ENCODE results near the gene ERN1. TPM values are rescaled to one million over a fixed set of nuclear protein-coding genes. Genes with fewer than 3 reads are reported as not detected.

ERN1 gene
- total RNA-seq, 1 experiment from 2014 or later: 79.5 TPM

DNA sequence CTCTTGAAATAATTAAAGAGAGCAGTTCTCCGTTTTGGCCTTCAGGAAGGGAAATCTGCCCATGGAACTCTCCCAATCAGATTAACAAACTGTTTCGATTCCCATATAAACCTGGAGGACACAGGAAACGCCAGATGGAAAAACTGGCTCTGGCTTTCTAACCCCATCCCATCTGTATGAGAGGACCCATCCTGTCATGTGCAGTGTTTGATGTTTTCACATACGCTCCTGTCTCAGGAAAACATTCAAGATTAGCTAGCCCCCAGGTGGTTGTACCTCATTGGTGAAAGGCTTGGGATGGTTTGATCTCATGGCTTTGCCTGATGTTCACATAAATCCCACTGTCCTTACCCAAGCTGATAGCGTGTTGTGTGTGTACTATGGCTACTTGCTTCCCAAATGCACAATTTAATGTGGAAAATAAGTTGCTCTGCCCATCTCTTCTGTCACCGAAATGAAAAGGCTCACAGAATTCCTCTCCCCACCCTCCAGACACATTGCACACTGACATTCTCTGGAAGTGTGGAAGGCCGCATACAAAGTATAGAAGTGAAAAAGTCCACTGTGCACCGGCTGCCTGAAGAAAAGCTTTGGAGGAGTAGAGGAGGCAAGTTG, 18.2 kb upstream of the ERN1 start:
- intact Hi-C loops (cut with micrococcal nuclease): no loop called here
- TF ChIP-seq, protein P1, sequence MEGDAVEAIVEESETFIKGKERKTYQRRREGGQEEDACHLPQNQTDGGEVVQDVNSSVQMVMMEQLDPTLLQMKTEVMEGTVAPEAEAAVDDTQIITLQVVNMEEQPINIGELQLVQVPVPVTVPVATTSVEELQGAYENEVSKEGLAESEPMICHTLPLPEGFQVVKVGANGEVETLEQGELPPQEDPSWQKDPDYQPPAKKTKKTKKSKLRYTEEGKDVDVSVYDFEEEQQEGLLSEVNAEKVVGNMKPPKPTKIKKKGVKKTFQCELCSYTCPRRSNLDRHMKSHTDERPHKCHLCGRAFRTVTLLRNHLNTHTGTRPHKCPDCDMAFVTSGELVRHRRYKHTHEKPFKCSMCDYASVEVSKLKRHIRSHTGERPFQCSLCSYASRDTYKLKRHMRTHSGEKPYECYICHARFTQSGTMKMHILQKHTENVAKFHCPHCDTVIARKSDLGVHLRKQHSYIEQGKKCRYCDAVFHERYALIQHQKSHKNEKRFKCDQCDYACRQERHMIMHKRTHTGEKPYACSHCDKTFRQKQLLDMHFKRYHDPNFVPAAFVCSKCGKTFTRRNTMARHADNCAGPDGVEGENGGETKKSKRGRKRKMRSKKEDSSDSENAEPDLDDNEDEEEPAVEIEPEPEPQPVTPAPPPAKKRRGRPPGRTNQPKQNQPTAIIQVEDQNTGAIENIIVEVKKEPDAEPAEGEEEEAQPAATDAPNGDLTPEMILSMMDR (IDR thresholded peaks at IDR 0.05; ENCODE audit: unreplicated experiment): no peak
- POLR2A ChIA-PET: interaction anchor here (0.7 to 7.1 kb wide), 28 partner anchors 14 to 358 kb away, joined by 3 to 94 read pairs (median 8); partner anchors contain the start of genes CEP95, DDX5, ERN1 and TEX2
- CTCF ChIA-PET: interaction anchor here (0.5 to 4.1 kb wide), 11 partner anchors 17 to 608 kb away, joined by 3 to 53 read pairs (median 5); partner anchors contain the start of gene CSHL1
- peak; percentile 55 for DNase-seq (ENCODE audit: unreplicated experiment)
- TSS peak; percentile 41 for BruUV-seq (replicated peaks)
- Mint-ChIP-seq H3K27ac (ENCODE audit: low read depth, unreplicated experiment) (no peak overlapping the region), H3K4me3 (ENCODE audit: unreplicated experiment) (peak overlapping the region; percentile 36), H3K27me3 (ENCODE audit: insufficient read depth, unreplicated experiment) (no peaks in the 10 kb centered on the region), H3K36me3 (ENCODE audit: insufficient read depth, unreplicated experiment) (peaks cover 11% of the 10 kb centered on the region), H3K4me1 (ENCODE audit: insufficient read depth, unreplicated experiment) (peaks cover 23% of the 10 kb centered on the region), H3K9me3 (ENCODE audit: unreplicated experiment) (no peaks in the 10 kb centered on the region)

DNA sequence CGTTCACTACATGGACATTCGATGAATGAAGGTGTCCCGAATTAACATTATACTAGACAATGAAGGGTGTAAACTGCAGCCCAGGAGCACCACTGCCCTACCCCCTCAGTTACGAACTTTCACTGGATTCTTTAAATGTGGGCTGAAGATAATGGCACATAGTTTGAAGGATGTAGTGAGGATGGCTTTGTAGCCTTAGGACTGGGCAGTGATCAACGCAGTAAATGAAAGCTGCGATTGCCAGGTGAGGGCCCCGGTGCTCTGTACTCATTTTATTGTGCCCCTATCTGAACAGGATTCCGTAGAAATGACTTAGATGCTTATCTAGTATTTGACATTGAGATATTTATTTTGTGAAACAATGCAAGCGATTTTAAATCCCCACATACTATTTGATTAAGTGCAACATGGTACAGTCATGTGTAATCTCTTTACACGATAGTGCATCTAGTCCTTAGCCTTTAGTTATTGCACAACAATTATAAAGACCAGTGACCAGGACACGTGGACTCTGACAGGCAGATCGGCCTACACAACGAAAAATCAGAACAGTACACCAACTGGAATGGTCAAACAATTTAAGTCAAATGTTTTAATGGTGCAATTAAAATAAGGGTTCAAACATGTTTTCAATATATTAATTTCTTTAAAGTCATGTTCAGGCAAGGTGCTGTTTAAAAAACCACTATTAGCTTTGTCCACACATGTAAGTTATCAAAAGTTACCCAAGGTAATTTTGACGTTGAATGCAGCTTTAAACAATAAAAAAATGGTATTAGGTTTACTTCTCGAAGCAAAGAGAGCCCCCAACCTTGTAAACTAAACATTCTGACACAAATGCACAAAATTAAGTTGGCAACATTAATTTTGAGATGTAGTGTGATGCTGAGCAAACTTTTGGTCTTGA, 17.4 kb upstream of the ERN1 start:
- no TSS peak for BruUV-seq (replicated peaks)
- CTCF ChIA-PET: interaction anchor here (0.6 to 4.1 kb wide), 6 partner anchors 20 to 236 kb away, joined by 3 to 53 read pairs (median 6); partner anchors contain the start of gene CSHL1
- no peaks in the 10 kb centered on the region for H3K27me3 Mint-ChIP-seq (ENCODE audit: insufficient read depth, unreplicated experiment)
- peak; percentile 55 for DNase-seq (ENCODE audit: unreplicated experiment)
- POLR2A ChIA-PET: interaction anchor here (0.5 to 7.1 kb wide), 37 partner anchors 10 to 510 kb away, joined by 3 to 94 read pairs (median 8); partner anchors contain the start of genes CEP95, DDX5, ERN1 and POLG2
- TF ChIP-seq, protein P1 (IDR thresholded peaks at IDR 0.05; ENCODE audit: unreplicated experiment): no peak
- intact Hi-C loops (cut with micrococcal nuclease): no loop called here
- H3K27ac Mint-ChIP-seq (ENCODE audit: low read depth, unreplicated experiment): no peak overlapping the region
- no peak overlapping the region for H3K4me3 Mint-ChIP-seq (ENCODE audit: unreplicated experiment)
- H3K36me3 Mint-ChIP-seq (ENCODE audit: insufficient read depth, unreplicated experiment): peaks cover 3% of the 10 kb centered on the region
- H3K9me3 Mint-ChIP-seq (ENCODE audit: unreplicated experiment): no peaks in the 10 kb centered on the region
- peaks cover 23% of the 10 kb centered on the region for H3K4me1 Mint-ChIP-seq (ENCODE audit: insufficient read depth, unreplicated experiment)

DNA sequence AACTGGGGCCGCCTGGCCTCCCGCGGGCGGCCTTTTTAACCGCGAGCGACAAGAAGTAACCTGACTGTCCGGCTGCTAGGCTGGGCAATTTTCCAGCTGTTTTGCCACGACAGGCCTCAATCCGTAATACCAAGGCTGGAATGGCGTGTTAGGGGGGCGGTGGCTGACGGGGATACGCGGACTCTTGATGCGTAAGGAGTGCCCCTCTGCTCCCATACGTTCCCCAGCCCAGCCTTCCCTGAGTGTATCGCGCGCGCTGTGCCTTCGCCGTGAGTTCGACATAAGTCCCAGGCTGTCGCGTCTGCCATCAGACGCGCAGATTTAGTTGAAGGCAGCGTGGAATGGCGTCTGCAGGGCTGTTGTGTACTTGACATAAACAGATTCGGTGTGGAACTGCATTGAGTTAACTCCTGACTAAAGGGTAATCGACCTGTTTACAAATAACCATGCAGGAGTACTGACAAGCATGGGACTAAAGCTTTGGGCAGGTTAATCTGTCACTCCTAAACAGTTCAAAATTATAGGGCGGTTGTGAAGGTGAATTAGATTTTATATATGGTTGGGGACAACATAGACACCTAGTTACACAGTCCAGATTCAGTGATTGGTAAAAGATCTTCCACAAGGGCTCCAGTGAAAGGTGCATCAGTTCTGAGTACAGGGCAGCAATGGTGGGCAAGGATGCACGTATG, 16.6 kb upstream of the ERN1 start:
- H3K9me3 Mint-ChIP-seq (ENCODE audit: unreplicated experiment): no peaks in the 10 kb centered on the region
- TF ChIP-seq, protein P1 (IDR thresholded peaks at IDR 0.05; ENCODE audit: unreplicated experiment): no peak
- no peak overlapping the region for H3K27ac Mint-ChIP-seq (ENCODE audit: low read depth, unreplicated experiment)
- TSS peak; percentile 65 for BruUV-seq (replicated peaks)
- no peaks in the 10 kb centered on the region for H3K27me3 Mint-ChIP-seq (ENCODE audit: insufficient read depth, unreplicated experiment)
- DNase-seq (ENCODE audit: unreplicated experiment): peak; percentile 61
- ChIA-PET POLR2A (interaction anchor here (0.6 to 7.1 kb wide), 54 partner anchors 8 to 1191 kb away, joined by 3 to 94 read pairs (median 7); partner anchors contain the start of genes CCDC47, CEP95, DDX42 and DDX5), CTCF (interaction anchor here (0.5 to 1.5 kb wide), 4 partner anchors 13 to 119 kb away, joined by 3 to 5 read pairs (median 4); no protein-coding TSS in a partner anchor)
- no peaks in the 10 kb centered on the region for H3K36me3 Mint-ChIP-seq (ENCODE audit: insufficient read depth, unreplicated experiment)
- no peak overlapping the region for H3K4me3 Mint-ChIP-seq (ENCODE audit: unreplicated experiment)
- intact Hi-C loops (cut with micrococcal nuclease): no loop called here
- peaks cover 23% of the 10 kb centered on the region for H3K4me1 Mint-ChIP-seq (ENCODE audit: insufficient read depth, unreplicated experiment)
